B cell (primary cell): Measurements from ENCODE around the gene THSD7A.

ENCODE experiments used
- EZH2 ChIP-seq: IDR thresholded peaks from 2 replicates; pipeline ENCODE4 v1.6.1; 2012; ENCODE audit warnings: borderline replicate concordance, low read depth, mild to moderate bottlenecking, moderate library complexity, low read length; ENCODE audit not compliant: insufficient read depth, poor library complexity, severe bottlenecking
- TF ChIP-seq, protein P1 (sequence below): fragments of 200-600 bp; IDR thresholded peaks from one replicate; pipeline ENCODE4 v1.8.0; 2022; ENCODE audit warnings: antibody characterized with exemption, mild to moderate bottlenecking

GRCh38 chr7:11633310-11633709 is 198.7 kb downstream of the THSD7A start:
- no peak for TF ChIP-seq EZH2
- TF ChIP-seq, protein P1, sequence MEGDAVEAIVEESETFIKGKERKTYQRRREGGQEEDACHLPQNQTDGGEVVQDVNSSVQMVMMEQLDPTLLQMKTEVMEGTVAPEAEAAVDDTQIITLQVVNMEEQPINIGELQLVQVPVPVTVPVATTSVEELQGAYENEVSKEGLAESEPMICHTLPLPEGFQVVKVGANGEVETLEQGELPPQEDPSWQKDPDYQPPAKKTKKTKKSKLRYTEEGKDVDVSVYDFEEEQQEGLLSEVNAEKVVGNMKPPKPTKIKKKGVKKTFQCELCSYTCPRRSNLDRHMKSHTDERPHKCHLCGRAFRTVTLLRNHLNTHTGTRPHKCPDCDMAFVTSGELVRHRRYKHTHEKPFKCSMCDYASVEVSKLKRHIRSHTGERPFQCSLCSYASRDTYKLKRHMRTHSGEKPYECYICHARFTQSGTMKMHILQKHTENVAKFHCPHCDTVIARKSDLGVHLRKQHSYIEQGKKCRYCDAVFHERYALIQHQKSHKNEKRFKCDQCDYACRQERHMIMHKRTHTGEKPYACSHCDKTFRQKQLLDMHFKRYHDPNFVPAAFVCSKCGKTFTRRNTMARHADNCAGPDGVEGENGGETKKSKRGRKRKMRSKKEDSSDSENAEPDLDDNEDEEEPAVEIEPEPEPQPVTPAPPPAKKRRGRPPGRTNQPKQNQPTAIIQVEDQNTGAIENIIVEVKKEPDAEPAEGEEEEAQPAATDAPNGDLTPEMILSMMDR = no peak
